Measurements from ENCODE around the gene ZC3HAV1L.
"Not testable (repeated sequence)": the region's sequence is repeated elsewhere in the genome, so short reads cannot be mapped to it uniquely, and the experiment has no call there.

The ZC3HAV1L gene

GRCh38 chr7:139035586-139036353 lies at the start of gene ZC3HAV1L:
Gene ZC3HAV1L (minus strand): TSS chr7:139036042. CDS start chr7:139036017, 25 bp downstream.
- in situ Hi-C loops (cut with MboI; ENCODE audit: low sequenced_read_pairs), result no loop called here

- in situ Hi-C loops (cut with MboI; ENCODE audit: low sequenced_read_pairs), result no loop called here
These were observed 48.9 kb upstream of the ZC3HAV1L start for GRCh38 chr7:139084709-139085108.

- in situ Hi-C loops (cut with MboI; ENCODE audit: low sequenced_read_pairs), result no loop called here
These were observed 45.7 kb upstream of the ZC3HAV1L start for GRCh38 chr7:139081584-139081983.

GRCh38 chr7:139080905-139081304 lies 45.1 kb upstream of the ZC3HAV1L start:
- in situ Hi-C loops (cut with MboI; ENCODE audit: low sequenced_read_pairs), result no loop called here

- in situ Hi-C loops (cut with MboI; ENCODE audit: low sequenced_read_pairs), result no loop called here
These were observed 44.0 kb upstream of the ZC3HAV1L start for GRCh38 chr7:139079861-139080260.

GRCh38 chr7:139078911-139079310 lies 43.1 kb upstream of the ZC3HAV1L start:
- in situ Hi-C loops (cut with MboI; ENCODE audit: low sequenced_read_pairs), result no loop called here

- in situ Hi-C loops (cut with MboI; ENCODE audit: low sequenced_read_pairs), result no loop called here
These were observed 42.6 kb upstream of the ZC3HAV1L start for GRCh38 chr7:139078399-139078798.

GRCh38 chr7:139077706-139078105 lies 41.9 kb upstream of the ZC3HAV1L start:
- in situ Hi-C loops (cut with MboI; ENCODE audit: low sequenced_read_pairs), result not testable (repeated sequence)

GRCh38 chr7:139075871-139076686 lies 40.2 kb upstream of the ZC3HAV1L start:
- in situ Hi-C loops (cut with MboI; ENCODE audit: low sequenced_read_pairs), result no loop called here

- in situ Hi-C loops (cut with MboI; ENCODE audit: low sequenced_read_pairs), result no loop called here
These were observed 39.3 kb upstream of the ZC3HAV1L start for GRCh38 chr7:139075031-139075652.

GRCh38 chr7:139072796-139073195 lies 37.0 kb upstream of the ZC3HAV1L start:
- in situ Hi-C loops (cut with MboI; ENCODE audit: low sequenced_read_pairs), result no loop called here

- in situ Hi-C loops (cut with MboI; ENCODE audit: low sequenced_read_pairs), result no loop called here
These were observed 35.8 kb upstream of the ZC3HAV1L start for GRCh38 chr7:139071680-139072079.

GRCh38 chr7:139068544-139069399 lies 32.9 kb upstream of the ZC3HAV1L start:
- in situ Hi-C loops (cut with MboI; ENCODE audit: low sequenced_read_pairs), result no loop called here

GRCh38 chr7:139066315-139066714 lies 30.5 kb upstream of the ZC3HAV1L start:
- in situ Hi-C loops (cut with MboI; ENCODE audit: low sequenced_read_pairs), result no loop called here

- in situ Hi-C loops (cut with MboI; ENCODE audit: low sequenced_read_pairs), result no loop called here
These were observed 29.5 kb upstream of the ZC3HAV1L start for GRCh38 chr7:139065323-139065722.

- in situ Hi-C loops (cut with MboI; ENCODE audit: low sequenced_read_pairs), result no loop called here
These were observed 25.6 kb upstream of the ZC3HAV1L start for GRCh38 chr7:139061416-139061815.

GRCh38 chr7:139060695-139061237 lies 24.9 kb upstream of the ZC3HAV1L start:
- in situ Hi-C loops (cut with MboI; ENCODE audit: low sequenced_read_pairs), result no loop called here

GRCh38 chr7:139059905-139060304 lies 24.1 kb upstream of the ZC3HAV1L start:
- in situ Hi-C loops (cut with MboI; ENCODE audit: low sequenced_read_pairs), result no loop called here

GRCh38 chr7:139058943-139059342 lies 23.1 kb upstream of the ZC3HAV1L start:
- in situ Hi-C loops (cut with MboI; ENCODE audit: low sequenced_read_pairs), result no loop called here

- in situ Hi-C loops (cut with MboI; ENCODE audit: low sequenced_read_pairs), result no loop called here
These were observed 19.8 kb upstream of the ZC3HAV1L start for GRCh38 chr7:139055674-139056073.

All from HL-60/S4 treated with retinoic acid at 250 ng/mL for 4 days and 3 days (cell line).